HG03378 (cell line): ENCODE results near the gene THPO.

Experiments
- ATAC-seq: cut with Tn5 transposase; IDR thresholded peaks from one replicate; pipeline ENCODE4 v1.9.1; 2021; ENCODE audit warnings: mild to moderate bottlenecking, moderate library complexity; ENCODE audit not compliant: unreplicated experiment

THPO gene

DNA sequence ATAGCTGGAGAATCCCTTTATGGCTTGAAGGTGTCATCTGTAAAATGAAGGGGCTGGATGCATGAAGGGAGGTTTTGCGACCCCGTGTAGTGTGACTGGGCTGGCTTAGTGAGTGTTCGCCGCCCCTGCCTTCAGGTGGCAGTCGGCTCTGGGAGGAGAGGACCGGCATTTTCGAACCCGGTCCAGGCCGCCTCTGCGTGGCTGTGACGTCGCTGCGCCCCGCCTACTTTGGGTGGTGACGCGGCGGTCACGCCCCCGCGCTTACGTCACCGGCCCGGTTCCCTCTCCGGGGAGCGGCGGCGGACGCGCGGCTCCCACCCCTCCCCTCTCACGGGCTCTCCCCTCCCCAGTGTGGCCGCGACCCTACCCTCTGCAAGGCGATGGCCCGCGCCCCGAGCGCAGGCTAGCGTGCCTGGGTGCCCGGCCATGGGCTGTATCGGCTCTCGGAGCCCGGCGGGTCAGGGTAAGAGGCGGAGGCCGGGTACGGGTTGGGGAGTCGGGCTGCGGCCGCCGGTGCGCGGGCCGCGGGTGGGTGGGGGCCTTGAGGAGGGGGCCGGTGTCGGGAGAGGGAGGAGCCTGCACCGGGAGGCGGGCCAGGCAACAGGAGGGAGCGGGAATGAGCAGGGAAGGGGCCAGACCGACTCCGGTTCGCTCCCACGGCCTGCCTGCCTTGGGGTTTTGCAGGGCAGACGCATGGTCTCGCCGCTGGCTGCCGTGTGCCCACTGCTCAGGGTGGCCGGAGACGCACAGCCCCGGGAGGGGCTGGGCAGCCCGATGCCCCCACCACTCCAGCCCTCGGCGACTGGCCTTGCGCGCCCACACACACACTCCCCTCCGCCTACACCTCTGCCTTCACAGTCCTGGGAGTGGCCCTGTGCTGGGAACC is 42.1 kb downstream of the THPO start:
- no peak for ATAC-seq

DNA sequence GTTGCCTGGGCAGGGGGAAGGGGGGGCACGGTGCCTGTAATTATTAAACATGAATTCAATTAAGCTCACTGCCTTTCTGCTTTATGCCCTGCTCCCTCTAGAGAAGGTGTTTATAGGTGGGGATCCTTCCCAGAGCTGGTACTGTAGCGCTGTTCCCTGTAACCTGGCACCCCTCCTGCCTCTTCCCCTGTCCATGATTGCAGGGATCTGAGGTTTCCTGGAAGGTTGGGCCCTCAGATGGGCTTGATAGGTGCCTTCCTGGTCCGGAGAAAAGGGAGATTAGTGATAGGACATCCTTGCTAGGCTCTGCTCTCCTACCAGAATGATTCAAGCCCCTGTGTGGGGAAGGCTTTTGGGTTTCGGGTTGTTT is 42.7 kb downstream of the THPO start:
- ATAC-seq, result no peak

DNA sequence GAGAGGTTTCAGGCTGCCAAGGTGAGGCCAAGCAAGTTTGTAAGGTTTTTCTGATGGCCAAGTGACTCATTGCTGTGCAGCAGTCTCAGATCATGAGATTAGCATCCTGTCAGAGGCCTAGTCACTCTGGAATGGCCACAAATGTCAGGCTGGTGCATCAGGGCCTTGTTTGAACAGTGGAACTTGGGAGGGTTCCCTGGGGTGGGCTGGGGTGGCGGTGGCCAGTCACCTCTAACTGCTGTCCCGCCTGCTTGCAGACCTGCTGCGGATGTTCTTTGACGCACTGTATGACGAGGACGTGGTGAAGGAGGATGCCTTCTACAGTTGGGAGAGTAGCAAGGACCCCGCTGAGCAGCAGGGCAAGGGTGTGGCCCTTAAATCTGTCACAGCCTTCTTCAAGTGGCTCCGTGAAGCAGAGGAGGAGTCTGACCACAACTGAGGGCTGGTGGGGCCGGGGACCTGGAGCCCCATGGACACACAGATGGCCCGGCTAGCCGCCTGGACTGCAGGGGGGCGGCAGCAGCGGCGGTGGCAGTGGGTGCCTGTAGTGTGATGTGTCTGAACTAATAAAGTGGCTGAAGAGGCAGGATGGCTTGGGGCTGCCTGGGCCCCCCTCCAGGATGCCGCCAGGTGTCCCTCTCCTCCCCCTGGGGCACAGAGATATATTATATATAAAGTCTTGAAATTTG is 43.4 kb downstream of the THPO start:
- ATAC-seq, result no peak

DNA sequence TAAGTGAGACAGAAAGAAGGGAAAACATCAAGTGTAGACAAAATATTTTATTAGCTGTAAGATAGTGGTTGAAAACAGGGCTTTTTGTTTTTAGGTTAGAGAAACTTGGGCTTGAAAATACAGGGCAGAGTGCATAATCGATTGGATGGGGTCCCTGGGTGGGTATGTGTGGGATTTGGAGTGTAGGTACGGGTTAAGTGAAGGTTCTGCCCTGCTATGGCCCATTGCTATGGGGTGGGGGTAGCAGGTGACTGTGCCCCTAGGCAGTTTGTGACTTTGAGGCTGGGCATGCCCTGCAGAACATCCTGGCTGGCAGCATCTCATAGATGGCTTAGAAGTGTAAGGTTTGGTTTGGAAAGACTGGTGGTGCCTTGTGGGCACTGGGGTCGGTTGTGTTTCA is 44.3 kb downstream of the THPO start:
- ATAC-seq, result no peak

DNA sequence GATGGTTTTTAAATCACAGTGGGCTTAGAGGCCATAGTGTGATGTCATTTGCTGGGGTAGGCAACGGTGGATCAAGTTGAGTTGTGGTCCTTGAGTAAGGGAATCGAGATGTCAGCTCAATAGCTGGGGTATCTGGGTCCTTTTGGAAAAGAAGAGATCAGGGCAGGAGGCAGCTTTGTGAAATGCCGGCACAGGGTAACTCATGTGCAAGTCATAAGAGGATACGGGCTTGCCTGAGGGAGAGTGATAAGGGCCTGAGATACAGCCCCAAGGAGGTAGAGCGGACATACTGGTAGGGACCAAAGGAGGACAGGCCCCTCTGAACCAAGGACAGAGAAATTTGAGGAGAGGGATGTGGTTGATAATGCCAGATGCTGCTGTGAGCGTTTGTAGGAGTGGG is 44.8 kb downstream of the THPO start:
- no peak for ATAC-seq

DNA sequence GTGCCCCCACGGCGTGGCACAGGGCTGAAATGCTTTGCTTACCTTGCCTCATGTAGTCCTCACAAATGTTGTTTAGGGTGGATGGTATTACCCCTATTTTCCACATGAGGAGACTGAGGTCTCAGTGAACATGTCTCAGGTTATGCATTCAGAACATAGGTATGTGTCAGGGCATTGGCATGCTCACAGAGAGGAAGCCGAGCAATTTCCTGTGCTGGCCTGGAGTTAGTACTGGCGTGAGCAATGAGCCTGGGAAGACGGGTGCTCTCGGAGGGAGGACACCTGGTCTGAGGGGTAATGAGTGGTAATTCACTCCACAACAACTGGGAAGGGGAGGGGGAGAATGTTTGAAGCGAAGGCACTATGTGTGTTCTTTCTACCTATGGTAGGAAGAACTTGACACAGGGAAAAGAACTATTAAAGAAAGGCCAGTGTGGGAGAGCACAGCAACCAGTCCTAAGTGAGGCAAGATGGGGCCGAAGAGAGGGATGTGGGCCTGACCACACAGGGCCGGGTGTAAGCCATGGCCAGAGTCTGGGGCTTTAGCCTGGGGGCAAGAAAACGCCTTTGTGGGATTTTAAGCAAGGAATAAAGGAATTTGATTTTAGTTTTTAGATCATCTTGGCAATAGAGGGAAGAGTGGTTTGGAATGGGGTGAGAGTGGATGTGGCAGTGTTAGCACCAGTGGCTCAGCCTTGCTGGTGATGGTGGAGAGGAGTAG is 45.5 kb downstream of the THPO start:
- no peak for ATAC-seq

DNA sequence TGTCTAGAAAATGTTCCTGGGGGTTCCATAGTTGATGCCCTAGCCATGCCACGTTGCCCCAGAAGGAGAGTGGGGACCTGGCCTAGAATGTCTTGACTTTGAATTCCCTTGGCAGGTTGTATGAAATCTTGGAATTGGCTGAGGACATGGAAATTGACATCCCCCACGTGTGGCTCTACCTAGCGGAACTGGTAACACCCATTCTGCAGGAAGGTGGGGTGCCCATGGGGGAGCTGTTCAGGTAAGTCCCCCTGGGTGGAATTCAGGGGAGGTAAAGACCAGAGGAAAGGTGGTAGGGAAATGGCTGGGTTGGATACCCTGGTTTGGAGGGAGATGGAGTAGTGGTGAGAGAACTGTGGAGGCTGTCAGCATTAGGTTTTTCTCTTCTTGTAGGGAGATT is 49.5 kb downstream of the THPO start:
- ATAC-seq, result no peak

DNA sequence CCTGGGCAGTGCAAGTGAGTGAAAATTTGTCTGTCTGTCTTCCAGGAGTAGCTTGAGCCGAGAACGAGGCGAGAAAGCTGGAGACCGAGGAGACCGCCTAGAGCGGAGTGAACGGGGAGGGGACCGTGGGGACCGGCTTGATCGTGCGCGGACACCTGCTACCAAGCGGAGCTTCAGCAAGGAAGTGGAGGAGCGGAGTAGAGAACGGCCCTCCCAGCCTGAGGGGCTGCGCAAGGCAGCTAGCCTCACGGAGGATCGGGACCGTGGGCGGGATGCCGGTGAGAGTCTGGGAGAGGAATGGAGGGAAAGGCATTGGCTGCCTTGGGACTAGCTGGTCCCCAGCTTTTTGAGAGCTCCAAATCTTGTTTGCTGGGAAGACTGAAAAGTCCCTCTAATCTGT is 50.8 kb downstream of the THPO start:
- ATAC-seq, result no peak

DNA sequence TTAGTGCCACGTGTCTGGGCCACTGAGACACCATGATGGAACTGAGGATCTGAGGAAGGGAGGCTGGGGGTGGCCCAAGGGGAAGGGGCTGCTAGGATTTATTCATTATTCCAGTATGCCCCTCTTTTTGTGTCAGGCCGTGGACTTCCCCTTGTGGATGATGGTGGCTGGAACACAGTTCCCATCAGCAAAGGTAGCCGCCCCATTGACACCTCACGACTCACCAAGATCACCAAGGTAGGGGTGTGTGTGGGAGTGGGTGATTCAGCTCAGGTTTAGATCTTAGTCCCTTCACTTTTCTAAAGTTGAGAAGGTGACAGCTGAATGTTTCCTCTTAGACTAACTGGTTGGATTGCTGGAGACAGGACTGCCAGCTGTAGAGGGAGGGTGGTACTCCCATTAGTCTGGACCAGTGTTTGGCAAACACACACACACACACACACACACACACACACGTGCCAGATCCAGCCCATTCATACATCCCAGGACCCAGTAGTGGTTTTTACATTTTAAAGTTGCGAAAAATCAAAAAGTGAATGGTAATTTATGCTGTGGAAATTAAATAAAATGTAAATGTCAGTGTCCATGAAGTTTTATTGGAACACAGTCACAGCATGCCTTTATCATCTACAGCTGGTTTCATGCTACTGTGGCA is 52.2 kb downstream of the THPO start:
- no peak for ATAC-seq

DNA sequence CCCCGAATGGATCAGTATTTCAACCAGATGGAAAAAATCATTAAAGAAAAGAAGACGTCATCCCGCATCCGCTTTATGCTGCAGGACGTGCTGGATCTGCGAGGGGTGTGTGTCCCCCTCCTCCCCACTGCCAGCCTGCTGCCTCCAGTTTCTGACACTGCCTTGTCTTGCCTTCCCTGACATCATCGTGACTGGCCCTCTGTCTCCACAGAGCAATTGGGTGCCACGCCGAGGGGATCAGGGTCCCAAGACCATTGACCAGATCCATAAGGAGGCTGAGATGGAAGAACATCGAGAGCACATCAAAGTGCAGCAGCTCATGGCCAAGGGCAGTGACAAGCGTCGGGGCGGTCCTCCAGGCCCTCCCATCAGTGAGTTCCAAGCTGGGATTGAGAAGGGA is 52.7 kb downstream of the THPO start:
- ATAC-seq, result no peak

DNA sequence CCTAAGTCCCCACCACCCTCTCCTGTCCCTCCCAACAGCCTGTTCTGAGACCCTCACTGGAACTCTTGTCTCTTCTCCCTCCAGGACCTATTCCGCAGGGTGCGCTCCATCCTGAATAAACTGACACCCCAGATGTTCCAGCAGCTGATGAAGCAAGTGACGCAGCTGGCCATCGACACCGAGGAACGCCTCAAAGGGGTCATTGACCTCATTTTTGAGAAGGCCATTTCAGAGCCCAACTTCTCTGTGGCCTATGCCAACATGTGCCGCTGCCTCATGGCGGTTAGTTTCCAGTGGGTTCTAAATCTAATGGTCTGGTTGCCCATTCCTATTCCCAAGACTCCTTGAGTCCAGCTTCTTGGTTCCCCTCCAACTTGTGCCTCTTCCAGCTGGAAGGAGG is 54.3 kb downstream of the THPO start:
- no peak for ATAC-seq

DNA sequence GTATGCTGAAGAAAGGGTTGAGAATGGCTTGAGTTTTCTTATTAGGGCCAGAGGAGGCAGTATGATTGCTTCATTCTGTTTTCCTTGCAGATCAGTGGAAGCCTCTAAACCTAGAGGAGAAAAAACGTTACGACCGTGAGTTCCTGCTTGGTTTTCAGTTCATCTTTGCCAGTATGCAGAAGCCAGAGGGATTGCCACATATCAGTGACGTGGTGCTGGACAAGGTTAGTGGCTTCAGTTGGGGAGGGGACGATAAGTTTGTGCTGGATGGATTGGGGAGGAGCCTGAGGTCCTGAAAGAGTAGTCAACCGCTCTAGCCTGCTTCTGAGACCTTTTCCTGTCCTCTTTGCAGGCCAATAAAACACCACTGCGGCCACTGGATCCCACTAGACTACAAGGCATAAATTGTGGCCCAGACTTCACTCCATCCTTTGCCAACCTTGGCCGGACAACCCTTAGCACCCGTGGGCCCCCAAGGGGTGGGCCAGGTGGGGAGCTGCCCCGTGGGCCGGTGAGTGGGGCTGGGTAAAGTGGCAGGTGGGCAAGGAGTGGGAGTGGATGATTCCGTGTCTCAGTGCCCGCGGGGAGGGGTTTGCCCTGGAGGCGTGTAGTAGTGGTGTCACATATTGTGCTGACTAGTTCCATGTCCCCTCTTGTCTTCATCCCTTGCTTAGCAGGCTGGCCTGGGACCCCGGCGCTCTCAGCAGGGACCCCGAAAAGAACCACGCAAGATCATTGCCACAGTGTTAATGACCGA is 55.1 kb downstream of the THPO start:
- no peak for ATAC-seq
